Adrenal gland (tissue), 12 donors: ENCODE results near the gene PDE7B. TPM values are rescaled to one million over a fixed set of nuclear protein-coding genes. Genes with fewer than 3 reads are reported as not detected.
A peak's percentile ranks its signal among the peaks of the same experiment; 100 is the strongest.

Experiments
- DNase-seq, 7 donors: peaks; one replicate each; pipeline ENCODE4 v3.0.0-alpha.2; 2019 to 2020
- H3K27ac ChIP-seq, 5 donors: fragments of 200-600 bp; sonication (generic) in 4 of 5; 1 replicate in 3 of 5; 2 replicates in 2 of 5; pipeline versions ENCODE4 v1.5.1 to v1.8.0; 2016 to 2020; ENCODE audit warnings: mild to moderate bottlenecking in 1 of 5
- H3K27me3 ChIP-seq: fragments of 200-600 bp; 2 replicates; pipeline ENCODE4 v1.8.0; 2021
- H3K36me3 ChIP-seq, 2 donors: fragments of 200-600 bp; replicated peaks in 1 of 2; 1 replicate in 1 of 2; 2 replicates in 1 of 2; pipeline versions ENCODE4 v1.5.1 to v1.8.0; 2018 to 2022
- H3K4me1 ChIP-seq, 2 donors: fragments of 200-600 bp; replicated peaks in 1 of 2; 1 replicate in 1 of 2; 2 replicates in 1 of 2; pipeline versions ENCODE4 v1.5.1 to v1.8.0; 2018 to 2021
- H3K4me3 ChIP-seq, 4 donors: fragments of 200-600 bp; sonication (generic) in 3 of 4; one replicate each; pipeline ENCODE4 v1.5.1; 2016 to 2018
- H3K9me3 ChIP-seq, 3 donors: fragments of 200-600 bp; sonication (generic) in 1 of 3; replicated peaks in 1 of 3; 1 replicate in 2 of 3; 2 replicates in 1 of 3; pipeline versions ENCODE4 v1.5.1 to v1.8.0; 2016 to 2021
- POLR2A ChIP-seq, 2 donors: fragments of 450-650 bp; IDR thresholded peaks; one replicate each; pipeline ENCODE4 v1.6.1; 2017; ENCODE audit warnings: antibody characterized with exemption in 2 of 2, mild to moderate bottlenecking in 2 of 2, moderate library complexity in 1 of 2
- WGBS, 4 donors: extraction: QIAGEN DNeasy Blood & Tissue Kit in 2 of 4; methylation state at CpG; one replicate each; pipeline versions ENCODE4 v1.1.5 to v1.1.7; 2013 to 2017; 5-methylcytosine and 5-hydroxymethylcytosine counted together
- intact Hi-C, 2 donors: fragments of 100-400 bp; cut with DNase I; formaldehyde crosslinking; loops; one replicate each; pipeline versions ENCODE4 v1.14.1 to v1.15.0; 2022 to 2023
- polyA plus RNA-seq, 3 donors: library from polyadenylated mRNA; stranded (reverse); fragments of 200-250 nt in 2 of 3; fragments of 350-450 nt in 1 of 3; fragmentation: Illumina TruSeq in 1 of 3; extraction: RNeasy Lipid Tissue Mini Kit (QIAGEN cat#74804) in 1 of 3; gene quantifications; one replicate each; pipeline ENCODE4 v1.2.3, GENCODE V29; 2013 to 2014
- total RNA-seq, 9 donors: library from RNA; depleted of rRNA in 4 of 9; stranded (reverse); fragments of >200 nt in 4 of 9; fragments of 120-200 nt in 1 of 9; fragmentation: NEBNext Ultra II Directional in 1 of 9; extraction: Animal tissue kit (Norgen Biotek cat#: 25700) in 1 of 9; gene quantifications; one replicate each; pipeline versions ENCODE4 v1.1.0 to v1.2.4, GENCODE V29; 2013 to 2023
- TF ChIP-seq, protein P1 (sequence below), 6 experiments: fragments of 450-650 bp in 4 of 6; fragments of 200-600 bp in 2 of 6; sonication (generic) in 1 of 6; IDR thresholded peaks; 1 replicate in 5 of 6; 2 replicates in 1 of 6; pipeline versions ENCODE4 v1.5.1 to v1.8.0; 2016 to 2021; ENCODE audit warnings: antibody characterized with exemption in 6 of 6, mild to moderate bottlenecking in 2 of 6, moderate library complexity in 1 of 6
- donor health status: healthy with polysubstance abuse.
- donor health status: Bipolar disorder and iron deficiency.
- donor health status: DM: yes; HTN: yes; CAD: no.
- donor health status: DM: no; HTN: no; CAD: no.
- donor health status: DM: no; HTN: no; CAD: no.
- donor health status: DM: yes; HTN: yes; CAD: no.

Gene PDE7B
- total and polyA plus RNA-seq, 12 donors: 1.3 to 11.5 (median 5.2) TPM

DNA sequence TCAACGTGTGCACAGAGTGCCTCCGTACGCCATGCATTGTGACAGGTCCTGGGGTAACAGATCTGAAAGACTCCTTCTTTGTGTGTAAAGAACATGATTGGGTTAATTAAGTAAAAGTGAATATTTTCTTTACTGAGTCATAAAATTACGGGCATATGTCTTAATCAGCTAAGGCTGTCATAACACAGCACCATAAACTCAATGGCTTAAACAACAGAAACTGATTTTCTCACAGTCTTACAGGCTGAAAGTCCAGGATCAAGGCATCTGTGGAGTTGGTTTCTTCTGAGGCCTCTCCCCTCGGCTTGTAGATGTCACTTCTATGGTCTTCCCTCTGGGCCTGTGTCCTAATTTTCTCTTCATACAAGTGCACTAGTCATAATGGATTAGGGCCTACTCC, 221.7 kb downstream of the PDE7B start:
- H3K4me1 ChIP-seq: peaks cover 0 to 2% of the 10 kb centered on the region in 2 donors
- H3K9me3 ChIP-seq: no peaks in the 10 kb centered on the region
- WGBS, 4 donors: 82 to 93% (median 91%) methylated on average over 5 of the region's 5 CpGs
- no peak overlapping the region for H3K27ac ChIP-seq
- H3K4me3 ChIP-seq: no peak overlapping the region
- intact Hi-C loops: no loop called here
- no peaks in the 10 kb centered on the region for H3K27me3 ChIP-seq
- DNase-seq: no peak
- no peak for TF ChIP-seq POLR2A (IDR thresholded peaks at IDR 0.05)
- TF ChIP-seq, protein P1, sequence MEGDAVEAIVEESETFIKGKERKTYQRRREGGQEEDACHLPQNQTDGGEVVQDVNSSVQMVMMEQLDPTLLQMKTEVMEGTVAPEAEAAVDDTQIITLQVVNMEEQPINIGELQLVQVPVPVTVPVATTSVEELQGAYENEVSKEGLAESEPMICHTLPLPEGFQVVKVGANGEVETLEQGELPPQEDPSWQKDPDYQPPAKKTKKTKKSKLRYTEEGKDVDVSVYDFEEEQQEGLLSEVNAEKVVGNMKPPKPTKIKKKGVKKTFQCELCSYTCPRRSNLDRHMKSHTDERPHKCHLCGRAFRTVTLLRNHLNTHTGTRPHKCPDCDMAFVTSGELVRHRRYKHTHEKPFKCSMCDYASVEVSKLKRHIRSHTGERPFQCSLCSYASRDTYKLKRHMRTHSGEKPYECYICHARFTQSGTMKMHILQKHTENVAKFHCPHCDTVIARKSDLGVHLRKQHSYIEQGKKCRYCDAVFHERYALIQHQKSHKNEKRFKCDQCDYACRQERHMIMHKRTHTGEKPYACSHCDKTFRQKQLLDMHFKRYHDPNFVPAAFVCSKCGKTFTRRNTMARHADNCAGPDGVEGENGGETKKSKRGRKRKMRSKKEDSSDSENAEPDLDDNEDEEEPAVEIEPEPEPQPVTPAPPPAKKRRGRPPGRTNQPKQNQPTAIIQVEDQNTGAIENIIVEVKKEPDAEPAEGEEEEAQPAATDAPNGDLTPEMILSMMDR (IDR thresholded peaks at IDR 0.05): no peak
- no peaks in the 10 kb centered on the region for H3K36me3 ChIP-seq

DNA sequence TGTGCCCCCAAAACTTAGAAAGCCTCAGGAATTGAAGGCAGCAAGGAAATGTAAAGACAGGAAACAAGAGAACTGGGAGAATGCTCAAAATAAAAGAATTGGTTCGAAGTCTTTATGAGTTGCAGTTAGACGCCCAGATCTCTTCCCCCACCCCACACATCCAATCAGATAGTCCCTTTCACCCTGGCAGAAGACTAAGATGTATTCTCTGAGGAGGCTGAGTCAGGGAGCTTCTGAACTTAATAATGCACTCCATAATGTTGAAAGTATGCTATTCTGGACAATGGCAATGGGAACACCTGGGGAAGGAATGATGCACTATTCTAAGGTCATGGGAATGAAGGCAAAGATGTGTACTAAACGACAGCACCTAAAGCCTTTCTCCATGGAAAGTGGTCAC, 225.0 kb downstream of the PDE7B start:
- DNase-seq: no peak
- Histone ChIP-seq H3K4me3 (no peak overlapping the region), H3K4me1 (peaks cover 0 to 10% of the 10 kb centered on the region in 2 donors), H3K27me3 (no peaks in the 10 kb centered on the region), H3K36me3 (no peaks in the 10 kb centered on the region), H3K27ac (no peak overlapping the region), H3K9me3 (no peaks in the 10 kb centered on the region)
- no peak for TF ChIP-seq POLR2A (IDR thresholded peaks at IDR 0.05)
- TF ChIP-seq, protein P1 (IDR thresholded peaks at IDR 0.05): no peak
- intact Hi-C loops: no loop called here
- 80 to 88% (median 86%) methylated on average over 3 of the region's 3 CpGs for whole genome bisulfite sequencing, 4 donors

DNA sequence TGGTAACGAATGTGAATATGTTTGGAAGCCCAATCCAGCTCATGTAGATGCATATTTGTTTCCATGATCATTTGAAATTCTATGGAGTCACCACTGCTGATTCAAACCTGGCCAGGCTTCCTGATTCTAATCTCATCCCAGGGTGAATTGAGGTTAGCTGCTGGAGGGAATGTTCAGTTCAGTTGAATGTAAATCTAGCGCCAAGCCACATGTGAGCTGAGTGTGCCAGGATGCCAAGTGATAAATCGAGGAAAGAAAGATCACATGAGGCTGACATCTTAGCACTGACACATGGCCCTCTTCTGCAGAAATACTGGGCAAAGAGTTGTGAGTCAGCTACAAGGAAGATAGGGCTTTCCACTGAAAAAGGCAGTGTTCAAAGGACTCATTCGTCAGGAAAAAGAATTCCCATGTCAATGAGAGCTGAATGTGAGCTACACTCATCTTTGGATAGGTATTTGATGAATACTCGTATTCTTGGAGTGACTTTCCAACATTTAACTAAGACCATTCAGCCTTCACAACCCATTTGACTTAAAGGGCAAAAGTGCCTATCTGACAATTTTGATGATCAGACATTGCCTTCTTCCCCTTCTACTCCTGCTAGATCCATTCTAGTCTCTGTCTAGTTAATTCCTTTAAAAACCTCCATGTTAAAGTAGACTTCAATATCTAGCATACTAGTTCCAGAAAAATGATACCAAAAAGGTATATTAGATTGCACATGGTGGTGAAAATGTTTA, 226.5 kb downstream of the PDE7B start:
- no peaks in the 10 kb centered on the region for H3K36me3 ChIP-seq
- peaks cover 0 to 10% of the 10 kb centered on the region in 2 donors for H3K4me1 ChIP-seq
- 60 to 78% (median 64%) methylated on average over 5 of the region's 5 CpGs for WGBS, 4 donors
- H3K4me3 ChIP-seq: no peak overlapping the region
- TF ChIP-seq, protein P1 (IDR thresholded peaks at IDR 0.05): no peak
- no peak for TF ChIP-seq POLR2A (IDR thresholded peaks at IDR 0.05)
- H3K9me3 ChIP-seq: no peaks in the 10 kb centered on the region
- DNase-seq: peak; percentile 29 to 80 (median 59)
- intact Hi-C loops: no loop called here
- no peaks in the 10 kb centered on the region for H3K27me3 ChIP-seq
- H3K27ac ChIP-seq: peak overlapping the region in 1 of 5 donors; percentile 39

GRCh38 chr6:136079701-136080565, 228.4 kb downstream of the PDE7B start:
- H3K27me3 ChIP-seq: no peaks in the 10 kb centered on the region
- no peak overlapping the region for H3K27ac ChIP-seq
- H3K4me1 ChIP-seq: peaks cover 0 to 10% of the 10 kb centered on the region in 2 donors
- no peaks in the 10 kb centered on the region for H3K36me3 ChIP-seq
- intact Hi-C loops: no loop called here
- TF ChIP-seq, protein P1 (IDR thresholded peaks at IDR 0.05): no peak
- TF ChIP-seq POLR2A (IDR thresholded peaks at IDR 0.05): no peak
- H3K4me3 ChIP-seq: no peak overlapping the region
- DNase-seq: no peak
- 61 to 78% (median 67%) methylated on average over 6 of the region's 6 CpGs for WGBS, 4 donors
- no peaks in the 10 kb centered on the region for H3K9me3 ChIP-seq
